Fibroblast of skin of right biceps (primary cell): Measurements from ENCODE around the gene CDK4.
"Not testable (repeated sequence)": the region's sequence is repeated elsewhere in the genome, so short reads cannot be mapped to it uniquely, and the experiment has no call there.

Experiments
- DNase-seq: peaks from one replicate; pipeline ENCODE4 v3.0.0-alpha.2; 2013

CDK4 gene

DNA sequence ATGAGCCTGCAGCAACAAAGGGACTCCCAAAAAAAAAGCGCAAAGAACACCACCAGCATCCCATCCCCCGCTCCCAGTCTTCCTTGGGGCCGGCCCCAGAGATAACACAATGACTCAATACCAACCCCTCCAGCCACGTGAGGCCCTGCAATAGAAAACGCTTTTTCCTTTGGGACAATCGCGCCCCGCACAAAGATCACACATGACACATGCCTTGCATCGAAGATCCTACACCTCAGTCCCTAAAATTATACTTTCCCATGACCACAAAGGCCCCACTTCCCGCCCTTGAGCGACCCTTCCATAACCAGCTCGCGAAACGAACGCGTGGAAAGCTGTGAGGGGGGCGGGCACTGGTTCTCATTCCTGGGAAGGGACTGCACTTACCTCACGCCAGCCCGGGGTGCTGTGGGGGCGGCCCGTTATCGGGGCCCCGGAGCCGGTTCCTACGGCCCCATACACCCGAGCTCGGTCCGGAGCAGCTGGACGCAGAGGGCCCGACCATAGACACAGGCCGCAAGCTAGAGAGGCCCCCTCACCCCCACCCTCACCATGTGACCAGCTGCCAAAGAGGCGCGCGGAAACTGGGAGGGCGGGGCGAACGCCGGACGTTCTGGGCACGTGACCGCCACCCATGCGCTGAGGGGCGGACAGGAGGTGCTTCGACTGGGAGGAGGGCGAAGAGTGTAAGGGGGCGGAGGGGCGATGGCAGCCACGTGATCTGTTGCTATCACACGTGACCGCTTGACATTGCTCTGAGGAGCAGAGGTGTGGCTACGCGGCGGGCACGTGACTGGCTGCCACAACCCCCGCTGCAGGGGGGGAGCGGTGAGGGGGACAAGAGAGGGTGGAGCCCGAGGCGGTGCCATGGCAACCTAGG, at the start of gene CDK4:
TSS of gene CDK4 (minus strand) at position 523 of the 880 bp plus-strand sequence. CDS start 593 bp downstream, outside the sequence.
- DNase-seq: peak; percentile 100

DNA sequence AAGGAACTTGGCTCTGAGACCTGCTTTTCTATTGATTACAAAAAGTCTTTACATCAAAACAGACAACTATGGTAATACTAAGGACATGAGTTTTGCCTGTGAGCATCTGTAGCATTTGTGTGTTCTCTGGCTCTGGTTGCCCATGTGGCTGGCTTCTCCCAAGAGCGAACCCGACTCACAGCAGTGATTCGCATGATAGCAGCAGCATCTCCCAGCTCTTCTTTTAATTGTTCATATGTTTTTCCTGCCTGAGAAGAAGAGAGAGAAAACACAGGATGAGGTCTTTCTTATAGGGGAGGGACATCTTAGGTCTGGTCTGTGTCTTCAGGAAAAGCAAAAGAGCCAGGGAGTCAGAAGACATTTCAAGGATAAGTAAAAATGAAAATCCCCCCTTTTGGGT, 48.9 kb upstream of the CDK4 start:
- no peak for DNase-seq

DNA sequence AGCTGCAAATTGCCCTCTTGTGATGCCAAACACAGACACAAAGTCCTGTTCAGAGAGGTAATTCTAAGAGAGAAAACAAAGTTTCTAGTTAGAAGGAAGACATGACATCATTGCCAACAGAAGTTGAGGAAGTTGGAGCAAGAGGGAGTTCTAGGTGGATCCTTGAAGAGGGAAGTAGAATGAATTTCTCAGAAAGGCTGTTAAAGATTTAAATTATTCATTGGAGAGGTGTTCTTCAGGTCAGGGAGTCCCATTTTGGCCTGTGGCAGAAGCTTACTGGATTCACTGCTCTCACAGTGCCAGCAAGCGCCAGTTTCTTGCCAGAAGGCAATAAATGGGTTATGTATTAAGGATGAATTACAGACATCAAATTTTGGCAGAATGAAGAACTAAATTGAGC, 45.8 kb upstream of the CDK4 start:
- DNase-seq: no peak

DNA sequence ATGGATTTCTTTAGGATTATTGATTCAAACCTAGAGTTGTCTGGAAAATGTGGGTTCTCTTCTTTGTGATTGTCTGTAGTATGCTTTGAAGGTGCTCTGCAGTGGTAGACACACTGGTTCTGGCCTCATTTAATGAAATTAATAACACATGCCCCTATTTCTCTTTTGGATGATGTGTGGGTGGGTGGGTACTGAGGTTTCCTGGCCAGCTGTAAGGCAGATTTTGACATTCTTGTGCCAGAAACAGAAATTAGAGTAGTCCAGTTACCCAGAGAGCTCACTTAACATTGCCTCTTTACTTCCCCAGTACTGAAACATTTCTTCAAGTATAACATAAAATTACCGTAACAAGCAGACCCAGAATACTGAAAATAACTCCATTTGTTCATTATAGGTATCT, 44.9 kb upstream of the CDK4 start:
- no peak for DNase-seq

DNA sequence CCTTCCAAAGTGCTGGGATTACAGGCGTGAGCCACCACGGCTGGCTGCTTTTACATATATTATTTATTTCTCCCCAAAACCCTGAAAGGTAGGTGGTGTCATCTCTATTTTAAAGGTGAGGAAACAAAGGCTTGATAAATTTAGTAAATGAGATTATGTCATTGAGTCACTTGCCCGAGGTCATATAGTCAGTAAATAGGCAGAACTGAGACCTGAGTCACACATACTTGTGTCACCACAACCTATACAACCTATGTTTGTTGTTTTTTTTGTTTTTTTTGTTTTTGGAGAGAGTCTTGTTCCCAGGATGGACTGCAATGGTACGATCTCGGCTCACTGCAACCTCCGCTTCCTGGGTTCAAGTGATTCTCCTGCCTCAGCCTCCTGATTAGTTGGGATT, 43.2 kb upstream of the CDK4 start:
- DNase-seq: no peak

DNA sequence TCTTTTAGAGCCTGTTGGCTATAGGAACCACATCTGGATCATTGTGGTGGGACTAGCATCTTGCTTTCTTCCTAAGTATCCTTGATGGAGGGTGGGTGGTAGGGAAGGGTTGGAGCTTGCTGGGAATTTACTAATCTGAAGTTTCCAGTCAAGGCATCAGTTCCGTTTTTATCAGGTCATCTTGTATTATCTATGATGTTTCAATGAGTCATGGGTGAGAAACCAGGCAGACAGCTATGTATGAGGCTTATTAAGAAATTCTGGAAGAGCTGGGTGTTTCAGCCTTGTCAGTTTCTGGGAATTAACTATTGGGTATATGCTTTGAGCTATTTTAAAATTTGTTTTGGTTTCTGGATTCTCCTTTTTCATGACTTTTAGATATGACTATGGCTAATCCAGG, 41.8 kb upstream of the CDK4 start:
- DNase-seq: peak; percentile 88

DNA sequence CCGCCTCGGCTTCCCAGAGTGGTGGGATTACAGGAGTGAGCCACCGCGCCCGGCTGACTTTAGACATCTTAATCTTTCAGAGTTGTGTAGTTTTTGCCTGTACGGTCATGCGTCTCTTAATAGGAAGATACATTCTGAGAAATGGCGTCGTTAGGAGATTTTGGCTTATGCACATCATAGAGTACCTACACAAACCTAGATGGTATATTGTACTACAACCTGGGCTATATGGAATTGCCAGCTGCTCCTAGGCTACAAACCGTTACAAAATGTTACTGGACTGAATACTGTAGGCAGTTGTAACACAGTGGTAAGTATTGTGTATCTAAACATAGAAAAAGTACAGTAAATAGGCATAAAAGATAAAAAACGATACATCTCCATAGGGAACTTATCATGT, 31.8 kb upstream of the CDK4 start:
- no peak for DNase-seq

DNA sequence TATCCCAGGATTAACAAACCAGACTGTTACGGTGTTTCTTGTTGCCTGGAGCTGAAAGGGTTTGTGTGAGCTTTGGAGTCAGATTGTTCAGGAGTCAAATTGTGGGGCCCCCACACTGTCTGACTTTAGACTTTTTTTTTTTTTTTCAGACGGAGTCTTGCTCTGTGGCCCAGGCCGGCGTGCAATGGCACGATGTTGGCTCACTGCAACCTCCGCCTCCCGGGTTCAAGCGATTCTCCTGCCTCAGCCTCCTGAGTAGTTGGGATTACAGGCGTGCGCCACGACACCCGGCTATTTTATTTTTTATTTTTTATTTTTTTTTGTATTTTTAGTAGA, 31.3 kb upstream of the CDK4 start:
- DNase-seq: no peak

DNA sequence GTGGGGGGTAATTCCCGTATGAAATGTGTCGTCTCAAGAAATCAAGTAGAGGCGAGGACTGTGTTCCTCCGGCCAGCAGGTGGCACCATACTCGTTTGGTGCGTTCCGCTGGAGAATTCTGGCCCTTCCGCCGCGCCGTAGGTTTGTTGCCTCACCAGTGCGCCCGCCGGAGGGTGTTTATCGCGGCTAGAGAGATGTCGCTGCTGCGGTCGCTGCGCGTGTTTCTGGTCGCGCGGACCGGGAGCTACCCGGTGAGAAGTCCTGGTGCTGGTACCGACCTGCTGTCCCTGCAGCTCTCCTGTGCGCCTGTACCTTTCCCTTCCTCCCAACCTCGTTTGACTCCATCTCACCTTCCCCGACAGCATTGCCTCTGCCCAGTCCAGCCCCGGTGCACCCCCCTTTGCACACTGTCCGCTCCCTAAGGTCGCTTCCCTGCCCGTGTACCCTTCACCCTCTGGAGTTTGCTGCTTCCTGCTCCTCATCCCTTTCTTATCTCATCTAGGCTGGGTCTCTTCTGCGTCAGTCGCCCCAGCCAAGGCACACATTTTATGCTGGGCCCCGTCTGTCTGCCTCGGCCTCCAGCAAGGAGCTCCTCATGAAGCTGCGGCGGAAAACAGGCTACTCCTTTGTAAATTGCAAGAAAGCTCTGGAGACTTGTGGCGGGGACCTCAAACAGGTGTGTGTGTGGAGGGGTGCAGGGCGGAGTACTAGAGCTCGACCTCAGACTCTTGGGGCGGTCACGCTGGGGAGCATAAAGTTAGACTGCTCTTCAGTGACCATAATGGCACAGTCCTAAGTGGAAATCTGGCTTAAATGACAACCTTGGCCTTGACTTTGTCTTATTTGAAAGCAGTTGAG, 30.7 kb upstream of the CDK4 start, which contains the start of gene TSFM:
TSS of gene TSFM (plus strand) at position 180 of the 858 bp plus-strand sequence. CDS start at position 195, 15 bp downstream.
- peak; percentile 94 for DNase-seq

DNA sequence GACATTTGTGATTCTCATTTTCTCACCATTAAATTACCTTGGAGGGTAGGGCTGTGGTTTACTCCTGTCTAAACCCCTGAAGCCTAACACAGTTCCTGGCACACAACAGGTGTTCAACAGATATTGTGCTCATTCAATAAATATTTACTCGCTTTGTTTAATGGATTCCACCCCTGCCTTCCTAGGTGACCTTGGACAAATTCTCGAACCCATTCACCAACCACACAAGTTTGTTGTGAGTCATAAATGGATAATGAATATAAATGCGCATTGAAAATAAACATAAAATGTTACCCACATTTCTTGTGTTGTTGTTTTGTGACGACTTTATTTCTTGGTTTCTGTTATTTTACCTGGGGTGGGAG, 30.1 kb upstream of the CDK4 start:
- no peak for DNase-seq

DNA sequence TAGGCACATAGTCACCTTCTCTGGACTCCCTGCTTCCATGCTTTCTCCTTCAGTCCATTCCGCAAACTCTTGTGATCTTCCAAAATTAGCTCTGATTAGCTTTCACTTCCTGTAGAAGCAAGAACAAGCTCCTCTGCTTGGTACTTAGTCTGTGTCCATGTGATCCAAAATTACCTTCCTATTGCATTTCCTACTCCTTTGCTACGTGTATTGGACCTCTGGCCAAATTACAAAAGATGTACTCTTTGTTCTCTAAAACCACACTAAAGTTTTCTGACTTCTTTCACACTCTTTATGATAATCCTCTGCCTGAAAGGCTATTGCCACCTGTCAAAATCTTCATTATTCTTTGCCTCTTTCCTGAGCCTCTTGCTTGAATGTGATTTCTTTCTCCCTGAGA, 29.7 kb upstream of the CDK4 start:
- DNase-seq: no peak

DNA sequence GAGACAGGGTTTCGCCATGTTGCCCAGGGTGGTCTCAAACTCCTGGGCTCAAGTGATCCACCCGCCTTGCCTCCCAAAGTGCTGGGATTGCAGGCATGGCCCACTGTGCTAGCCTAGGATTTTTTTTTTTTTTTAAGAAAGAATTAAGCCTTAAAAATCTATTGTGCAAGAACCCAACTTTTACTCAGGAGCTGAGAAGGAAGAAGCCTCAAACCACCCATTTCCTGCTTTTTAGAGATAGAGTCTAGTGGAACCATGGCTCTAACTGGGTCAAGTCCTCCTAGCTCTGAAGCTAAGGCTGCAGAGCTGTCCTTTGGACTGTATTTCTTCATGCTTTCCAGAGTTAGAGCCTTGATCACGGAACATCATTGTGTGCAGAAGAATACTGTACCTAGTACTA, 29.1 kb upstream of the CDK4 start:
- DNase-seq: no peak

DNA sequence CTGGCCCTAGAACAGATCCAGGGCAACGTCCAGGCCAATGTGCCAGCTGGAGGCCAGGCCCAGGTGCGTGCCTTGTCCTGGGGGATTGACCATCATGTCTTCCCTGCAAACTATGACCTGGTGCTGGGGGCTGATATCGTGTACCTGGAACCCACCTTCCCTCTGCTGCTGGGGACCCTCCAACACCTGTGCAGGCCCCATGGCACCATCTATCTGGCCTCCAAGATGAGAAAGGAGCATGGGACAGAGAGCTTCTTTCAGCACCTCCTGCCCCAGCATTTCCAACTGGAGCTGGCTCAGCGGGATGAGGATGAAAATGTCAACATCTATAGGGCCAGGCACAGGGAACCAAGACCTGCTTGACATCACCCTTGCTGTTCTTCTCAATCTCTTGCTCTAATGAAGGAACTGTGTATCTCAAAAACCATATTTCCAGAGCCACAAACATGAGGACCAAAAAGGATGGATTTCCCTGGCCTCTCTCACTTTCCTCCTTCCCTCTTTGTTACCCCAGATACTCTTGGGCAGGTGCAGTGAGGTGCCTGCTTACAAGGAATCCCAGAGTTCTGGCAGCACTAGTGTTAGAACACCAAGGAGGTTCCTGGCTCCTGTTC, 28.3 kb upstream of the CDK4 start:
- DNase-seq: no peak

DNA sequence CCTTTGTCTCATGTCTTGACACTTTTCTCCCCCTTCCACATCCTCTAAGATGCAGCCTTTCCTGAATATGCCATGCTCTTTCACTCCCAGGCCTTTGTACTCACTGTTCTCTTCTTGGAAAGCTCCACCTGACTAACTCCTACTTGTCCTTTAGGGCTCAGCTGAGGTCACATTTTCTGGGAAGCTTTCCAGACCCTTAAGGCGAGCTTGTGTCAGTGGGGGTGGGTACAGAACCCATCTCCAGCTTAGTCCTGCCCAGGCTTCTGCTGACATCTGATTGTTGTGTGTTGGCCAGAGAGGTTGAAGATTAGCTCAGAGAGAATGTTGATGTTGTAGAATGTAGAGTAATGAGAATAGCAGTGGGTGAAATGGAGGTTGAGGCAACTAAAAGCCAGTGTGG, 27.6 kb upstream of the CDK4 start:
- no peak for DNase-seq

DNA sequence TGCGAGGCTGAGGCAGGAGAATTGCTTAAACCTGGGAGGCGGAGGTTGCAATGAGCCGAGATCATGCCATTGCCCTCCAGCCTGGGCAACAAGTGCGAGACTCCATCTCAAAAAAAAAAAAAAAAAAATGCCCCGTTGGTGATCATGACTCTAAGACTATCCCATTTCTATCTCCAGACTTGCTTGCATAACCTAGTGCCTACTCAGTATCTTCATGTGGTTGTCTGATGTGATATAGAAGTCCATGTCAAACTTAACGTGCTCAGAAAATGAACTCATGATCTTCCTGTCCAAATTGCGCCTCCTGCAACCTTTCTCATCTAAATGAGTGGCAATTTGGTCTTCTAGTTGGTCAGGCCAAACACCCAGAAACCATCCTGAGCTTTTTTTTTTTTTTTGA, 25.8 kb upstream of the CDK4 start:
- DNase-seq: no peak

DNA sequence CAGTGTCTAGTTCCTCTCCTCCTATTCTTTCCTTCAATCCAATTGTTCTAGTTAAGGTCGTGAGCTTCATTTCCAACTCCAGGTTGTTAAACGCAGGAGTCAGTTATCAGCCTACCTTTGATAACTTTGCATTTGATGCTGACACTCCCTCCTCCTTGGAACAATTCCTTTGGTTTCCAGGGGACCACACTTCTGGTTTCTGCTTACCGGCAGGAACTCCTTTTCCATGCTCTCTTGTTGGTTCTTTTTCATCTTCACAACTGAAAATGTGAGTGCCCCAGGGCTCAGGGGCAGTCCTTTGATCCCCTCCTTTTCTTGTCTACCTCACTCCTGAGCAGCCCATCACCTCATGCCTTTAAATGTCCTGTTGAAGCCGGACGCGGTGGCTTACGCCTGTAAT, 25.3 kb upstream of the CDK4 start:
- DNase-seq: no peak

DNA sequence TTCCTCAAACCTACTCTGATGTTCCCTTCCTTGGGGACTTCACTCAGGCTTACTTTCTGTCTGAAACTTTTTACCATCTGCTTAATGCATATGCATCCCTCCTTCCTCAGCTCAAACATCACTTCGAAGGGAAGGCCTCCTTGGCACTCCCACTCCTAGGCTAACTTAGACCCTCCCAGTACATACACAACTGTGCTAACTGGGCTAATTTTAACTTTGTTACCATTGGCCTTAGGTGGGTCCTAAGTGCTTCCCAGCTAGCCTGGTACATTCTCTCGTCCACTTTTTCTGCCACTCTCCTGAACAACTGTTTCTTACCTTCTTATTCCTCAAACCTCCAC, 24.1 kb upstream of the CDK4 start:
- DNase-seq: no peak

DNA sequence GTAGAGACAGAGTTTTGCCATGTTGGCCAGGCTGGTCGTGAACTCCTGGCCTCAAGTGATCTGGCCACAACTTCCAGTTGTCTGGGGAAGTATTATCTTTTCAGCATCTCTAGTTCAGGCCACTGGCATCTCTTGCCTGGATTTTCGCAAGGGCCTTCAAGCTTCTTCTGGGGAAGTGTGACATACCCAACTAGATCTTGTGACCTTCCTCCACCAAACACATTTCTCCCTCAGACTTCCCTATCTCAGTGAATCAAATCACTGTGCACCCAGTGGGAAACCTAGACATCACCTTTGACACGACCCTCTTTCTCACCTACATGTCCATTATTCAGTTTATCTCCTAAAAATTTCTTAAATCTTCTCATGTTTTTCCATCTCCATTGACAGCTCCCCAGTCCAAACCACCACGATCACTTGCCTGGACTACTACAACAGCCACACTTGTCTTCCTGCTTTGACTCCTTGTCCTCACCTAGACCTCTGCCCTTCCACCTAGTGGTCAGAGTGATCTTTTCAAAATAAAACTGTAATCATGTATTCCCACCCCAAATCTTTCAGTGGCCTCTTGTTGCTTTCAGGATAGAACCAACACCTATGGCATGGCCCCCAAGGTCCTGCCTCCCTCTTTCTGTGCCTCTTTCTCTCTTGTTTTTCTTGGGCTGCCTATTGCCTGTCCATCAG, 23.6 kb upstream of the CDK4 start:
- no peak for DNase-seq

DNA sequence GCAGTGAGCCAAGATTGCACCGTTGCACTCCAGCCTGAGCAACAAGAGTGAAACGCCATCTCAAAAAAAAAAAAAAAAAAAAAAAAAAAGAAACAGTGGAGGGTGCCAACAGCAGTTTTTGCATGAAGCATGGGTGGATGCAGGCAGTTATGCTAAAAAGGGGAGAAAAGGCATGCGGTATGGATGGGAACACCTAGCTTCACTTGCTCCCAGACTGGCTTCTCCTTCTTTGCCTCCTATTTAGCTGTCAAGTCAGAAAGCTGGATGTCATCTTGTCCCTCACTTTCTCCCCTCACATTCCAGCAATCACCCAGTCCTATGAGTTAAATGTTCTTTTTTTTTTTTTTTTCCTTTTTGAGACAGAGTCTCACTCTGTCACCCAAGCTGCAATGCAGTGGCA, 22.9 kb upstream of the CDK4 start:
- no peak for DNase-seq

DNA sequence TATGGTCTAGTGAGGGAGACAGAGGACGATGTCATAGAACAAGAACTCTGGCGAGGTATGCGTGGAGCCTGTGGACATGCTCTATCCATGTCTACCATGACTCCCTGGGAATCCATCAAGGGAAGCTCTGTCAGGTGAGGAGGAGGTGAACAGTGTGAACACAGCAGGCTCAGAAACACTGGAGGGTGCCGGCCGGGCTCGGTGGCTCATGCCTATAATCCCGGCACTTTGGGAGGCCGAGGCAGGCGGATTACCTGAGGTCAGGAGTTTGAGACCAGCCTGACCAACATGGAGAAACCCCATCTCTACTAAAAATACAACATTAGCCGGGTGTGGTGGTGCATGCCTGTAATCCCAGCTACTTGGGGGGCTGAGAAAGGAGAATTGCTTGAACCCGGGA, 22.5 kb upstream of the CDK4 start:
- DNase-seq: not testable (repeated sequence)

DNA sequence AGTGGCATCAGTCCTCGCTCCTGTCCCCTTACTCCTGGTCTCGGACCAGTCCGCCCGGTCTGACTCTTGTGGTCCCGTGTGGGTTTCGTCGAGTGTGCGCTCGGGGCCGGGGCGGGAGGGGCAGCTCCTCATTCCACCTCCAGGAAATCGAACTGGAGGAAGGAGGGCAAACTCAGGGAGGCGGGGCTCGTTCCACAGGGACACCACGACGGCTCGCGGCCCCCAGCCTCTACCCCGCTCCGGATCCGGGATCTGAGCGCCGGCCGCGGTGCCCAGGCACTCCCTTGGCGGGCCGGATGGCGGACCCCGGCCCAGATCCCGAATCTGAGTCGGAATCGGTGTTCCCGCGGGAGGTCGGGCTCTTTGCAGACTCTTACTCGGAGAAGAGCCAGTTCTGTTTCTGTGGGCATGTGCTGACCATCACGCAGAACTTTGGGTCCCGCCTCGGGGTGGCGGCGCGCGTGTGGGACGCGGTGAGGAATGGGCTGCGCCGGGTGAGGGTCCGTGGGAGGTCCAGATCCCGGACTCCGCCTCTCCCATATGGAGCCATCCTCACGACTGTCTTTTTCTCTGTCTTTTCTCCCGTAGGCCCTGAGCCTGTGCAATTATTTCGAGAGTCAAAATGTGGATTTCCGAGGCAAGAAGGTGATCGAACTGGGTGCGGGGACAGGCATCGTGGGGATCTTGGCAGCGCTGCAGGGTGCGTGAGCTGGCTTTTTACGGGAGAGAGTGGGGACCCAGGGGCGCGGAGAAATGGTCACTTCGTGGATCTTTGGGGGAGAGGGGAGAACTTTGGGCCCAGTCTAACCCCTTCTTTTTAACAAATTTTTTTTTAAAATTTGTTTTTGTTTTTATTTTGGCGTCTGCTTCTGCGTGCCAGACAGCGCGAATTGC, 20.6 kb upstream of the CDK4 start, which contains the start of gene EEF1AKMT3:
TSS of gene EEF1AKMT3 (plus strand) at position 186 of the 894 bp plus-strand sequence. CDS start at position 297, 111 bp downstream.
- DNase-seq: peak; percentile 55

DNA sequence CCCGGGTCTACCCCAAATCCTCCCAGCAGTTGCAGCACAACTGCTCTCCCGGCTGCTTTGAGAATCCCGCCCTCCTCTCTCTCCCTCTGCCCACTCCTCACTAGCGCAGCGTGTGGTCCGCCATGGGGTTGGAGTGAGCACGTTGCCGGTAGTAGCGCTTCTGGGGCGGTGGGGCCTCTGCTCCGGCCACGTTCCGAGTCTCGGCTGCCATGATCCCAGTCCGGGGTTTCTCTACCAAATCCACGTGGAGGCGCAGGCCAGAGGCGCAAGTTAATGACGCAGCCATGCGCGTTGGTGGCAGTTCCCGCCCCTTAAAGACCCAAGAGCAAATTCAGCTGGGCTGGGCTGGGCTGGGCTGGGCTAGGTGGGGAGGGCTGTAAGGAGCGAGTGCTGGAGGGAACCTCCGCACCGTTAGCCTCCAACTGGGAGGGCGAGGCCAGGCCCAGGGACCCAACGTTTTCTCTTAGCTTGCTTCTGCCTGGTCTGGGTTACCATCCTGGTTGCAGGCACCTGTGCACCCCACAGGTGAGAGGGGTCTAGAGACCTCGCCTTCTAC, 19.8 kb upstream of the CDK4 start, which contains the start of gene METTL1:
TSS of gene METTL1 (minus strand) at position 233 of the 556 bp plus-strand sequence. CDS start at position 211, 22 bp downstream.
- DNase-seq: peak; percentile 98
